Breast epithelium (tissue), 4 donors: ENCODE data around the gene AP3S1. TPM values are rescaled to one million over a fixed set of nuclear protein-coding genes. Genes with fewer than 3 reads are reported as not detected.

Experiments used
- DNase-seq, 2 donors: peaks; one replicate each; pipeline ENCODE4 v3.0.0-alpha.2; 2019; ENCODE audit warnings: low spot score in 2 of 2
- H3K27ac ChIP-seq, 2 donors: fragments of 200-600 bp; sonication (generic) in 1 of 2; one replicate each; pipeline ENCODE4 v1.5.1; 2016 to 2019; ENCODE audit warnings: mild to moderate bottlenecking in 1 of 2
- H3K27me3 ChIP-seq, 2 donors: fragments of 200-600 bp; sonication (generic) in 1 of 2; one replicate each; pipeline versions ENCODE4 v1.5.1 to v1.6.0; 2017 to 2019; ENCODE audit warnings: control low read depth in 1 of 2, mild to moderate bottlenecking in 1 of 2
- H3K36me3 ChIP-seq: fragments of 200-600 bp; one replicate; pipeline ENCODE4 v1.5.1; 2019
- H3K4me1 ChIP-seq, 2 donors: fragments of 200-600 bp; sonication (generic); one replicate each; pipeline ENCODE4 v1.5.1; 2016 to 2019; ENCODE audit warnings: control low read depth in 1 of 2
- H3K4me3 ChIP-seq, 3 donors: fragments of 200-600 bp; sonication (generic); 1 replicate in 2 of 3; 2 replicates in 1 of 3; pipeline ENCODE4 v1.5.1; 2016 to 2019; ENCODE audit warnings: mild to moderate bottlenecking in 3 of 3, moderate library complexity in 2 of 3
- H3K9me3 ChIP-seq, 2 donors: fragments of 200-600 bp; sonication (generic) in 1 of 2; one replicate each; pipeline ENCODE4 v1.5.1; 2016 to 2019; ENCODE audit warnings: control low read depth in 1 of 2
- POLR2A ChIP-seq: fragments of 450-650 bp; IDR thresholded peaks from one replicate; pipeline ENCODE4 v1.6.1; 2016; ENCODE audit warnings: antibody characterized with exemption, mild to moderate bottlenecking, moderate library complexity
- POLR2AphosphoS5 ChIP-seq, 3 donors: sonication (generic); formaldehyde crosslinking; IDR thresholded peaks; one replicate each; pipeline ENCODE4 v1.6.1; 2017; ENCODE audit warnings: antibody characterized with exemption in 3 of 3
- intact Hi-C: fragments of 100-400 bp; cut with DNase I; formaldehyde crosslinking; loops from one replicate; pipeline ENCODE4 v1.15.1; 2023; ENCODE audit warnings: low total_unique reads
- total RNA-seq, 3 donors: library from RNA; depleted of rRNA; stranded (reverse); fragments of >200 nt; gene quantifications; one replicate each; pipeline ENCODE4 v1.1.0, GENCODE V29; 2016
- TF ChIP-seq, protein P1 (sequence below), 3 donors: fragments of 450-650 bp; IDR thresholded peaks; one replicate each; pipeline ENCODE4 v1.5.1; 2016 to 2017; ENCODE audit warnings: antibody characterized with exemption in 3 of 3, mild to moderate bottlenecking in 3 of 3, moderate library complexity in 3 of 3

AP3S1 gene
- total RNA-seq, 3 donors from 2014 or later = 74.7 to 93.7 (median 89.9) TPM

DNA sequence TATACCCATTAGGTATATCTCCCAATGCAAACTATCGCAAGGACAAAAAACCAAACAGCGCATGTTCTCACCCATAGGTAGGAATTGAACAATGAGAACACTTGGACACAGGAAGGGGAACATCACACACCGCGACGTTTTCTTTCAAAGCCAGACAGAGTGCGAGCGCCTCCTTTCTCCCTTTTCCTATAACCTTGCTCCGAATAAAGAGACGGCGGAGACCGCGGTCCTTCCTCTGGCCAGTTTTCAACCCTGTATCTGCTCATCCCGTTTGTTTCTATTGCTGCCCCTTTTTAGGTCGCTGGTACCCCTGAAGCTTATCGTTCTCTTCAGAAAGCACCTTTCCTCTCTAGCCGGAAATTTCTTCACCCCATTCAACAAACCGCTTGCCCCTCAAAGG lies 121.8 kb downstream of the AP3S1 start:
- Histone ChIP-seq H3K36me3 (no peaks in the 10 kb centered on the region), H3K4me3 (no peak overlapping the region), H3K4me1 (peaks cover 0 to 13% of the 10 kb centered on the region in 2 donors), H3K27me3 (peaks cover 2 to 47% of the 10 kb centered on the region in 2 donors), H3K9me3 (no peaks in the 10 kb centered on the region), H3K27ac (no peak overlapping the region)
- no peak for DNase-seq
- intact Hi-C loops = no loop called here
- TF ChIP-seq POLR2AphosphoS5 (IDR thresholded peaks at IDR 0.05) (no peak), POLR2A (no peak)
- TF ChIP-seq, protein P1, sequence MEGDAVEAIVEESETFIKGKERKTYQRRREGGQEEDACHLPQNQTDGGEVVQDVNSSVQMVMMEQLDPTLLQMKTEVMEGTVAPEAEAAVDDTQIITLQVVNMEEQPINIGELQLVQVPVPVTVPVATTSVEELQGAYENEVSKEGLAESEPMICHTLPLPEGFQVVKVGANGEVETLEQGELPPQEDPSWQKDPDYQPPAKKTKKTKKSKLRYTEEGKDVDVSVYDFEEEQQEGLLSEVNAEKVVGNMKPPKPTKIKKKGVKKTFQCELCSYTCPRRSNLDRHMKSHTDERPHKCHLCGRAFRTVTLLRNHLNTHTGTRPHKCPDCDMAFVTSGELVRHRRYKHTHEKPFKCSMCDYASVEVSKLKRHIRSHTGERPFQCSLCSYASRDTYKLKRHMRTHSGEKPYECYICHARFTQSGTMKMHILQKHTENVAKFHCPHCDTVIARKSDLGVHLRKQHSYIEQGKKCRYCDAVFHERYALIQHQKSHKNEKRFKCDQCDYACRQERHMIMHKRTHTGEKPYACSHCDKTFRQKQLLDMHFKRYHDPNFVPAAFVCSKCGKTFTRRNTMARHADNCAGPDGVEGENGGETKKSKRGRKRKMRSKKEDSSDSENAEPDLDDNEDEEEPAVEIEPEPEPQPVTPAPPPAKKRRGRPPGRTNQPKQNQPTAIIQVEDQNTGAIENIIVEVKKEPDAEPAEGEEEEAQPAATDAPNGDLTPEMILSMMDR (IDR thresholded peaks at IDR 0.05) = no peak

Other genes with a start within 250 kb of the AP3S1 start
- 1 to 10 TPM in 2 of 3 donors, under 1 TPM in 1; 0.98 to 1.6 (median 1.5) TPM for gene TICAM2, start 239.5 kb upstream of the AP3S1 start, total RNA-seq
- gene TMED7, start 215.9 kb upstream of the AP3S1 start, total RNA-seq = 10 to 100 TPM; 74.4 to 94.7 (median 80.5) TPM
- 100 to 1,000 TPM in 1 of 3 donors, 10 to 100 TPM in 2; 47.7 to 342 (median 54.7) TPM for gene CDO1, start 25.3 kb upstream of the AP3S1 start, total RNA-seq
- gene ATG12, start 370 bp upstream of the AP3S1 start, total RNA-seq = 10 to 100 TPM; 46.0 to 63.0 (median 50.8) TPM
- 10 to 100 TPM in 1 of 3 donors, 1 to 10 TPM in 2; 2.6 to 72.3 (median 3.3) TPM for gene LVRN, start 120.5 kb downstream of the AP3S1 start, total RNA-seq
- not detected for gene ARL14EPL, start 190.5 kb downstream of the AP3S1 start, total RNA-seq
- gene COMMD10, start 243.1 kb downstream of the AP3S1 start, total RNA-seq = 10 to 100 TPM; 37.6 to 57.8 (median 54.1) TPM